Mesodermal cell (in vitro differentiated cells): Measurements from ENCODE around the gene GNG12.
A peak's percentile ranks its signal among the peaks of the same experiment; 100 is the strongest.
"Not testable (repeated sequence)": the region's sequence is repeated elsewhere in the genome, so short reads cannot be mapped to it uniquely, and the experiment has no call there.

Experiments
- H3K27ac ChIP-seq: 2 replicates; pipeline ENCODE4 v1.7.0; 2013; ENCODE audit warnings: mild to moderate bottlenecking, low read depth, low read length, moderate library complexity; ENCODE audit not compliant: severe bottlenecking
- H3K36me3 ChIP-seq: 2 replicates; pipeline ENCODE4 v1.7.1; 2013; ENCODE audit warnings: mild to moderate bottlenecking, low read length, moderate library complexity; ENCODE audit not compliant: control insufficient read depth, insufficient read depth
- H3K4me1 ChIP-seq: one replicate; pipeline ENCODE4 v1.7.1; 2013; ENCODE audit warnings: mild to moderate bottlenecking, low read length; ENCODE audit not compliant: insufficient read depth, control insufficient read depth, poor library complexity, severe bottlenecking
- H3K4me3 ChIP-seq: 2 replicates; pipeline ENCODE4 v1.7.0; 2013; ENCODE audit warnings: low read length, control low read depth, mild to moderate bottlenecking; ENCODE audit not compliant: insufficient read depth, poor library complexity, severe bottlenecking; ENCODE audit errors: extremely low read depth
- H3K9me3 ChIP-seq: 2 replicates; pipeline ENCODE4 v1.7.1; 2013; ENCODE audit warnings: mild to moderate bottlenecking, low read length, moderate library complexity; ENCODE audit not compliant: control insufficient read depth
- WGBS, 2 experiments: methylation state at CpG; one replicate each; pipeline ENCODE4 v1.1.5; 2013; ENCODE audit warnings: missing lambda C conversion rate in 2 of 2; ENCODE audit not compliant: insufficient coverage in 2 of 2; 5-methylcytosine and 5-hydroxymethylcytosine counted together

Gene GNG12

GRCh38 chr1:67733681-67734322 lies 99.5 kb downstream of the GNG12 start:
- H3K4me3 ChIP-seq, result no peak overlapping the region
- WGBS, 2 experiments, result 63 to 78% methylated on average over 1 to 4 of the region's 4 CpGs
- H3K9me3 ChIP-seq, result no peaks in the 10 kb centered on the region
- peaks cover 23% of the 10 kb centered on the region for H3K4me1 ChIP-seq
- H3K36me3 ChIP-seq, result no peaks in the 10 kb centered on the region
- peak overlapping the region; percentile 14 for H3K27ac ChIP-seq

- H3K4me3 ChIP-seq, result no peak overlapping the region
- no peaks in the 10 kb centered on the region for H3K9me3 ChIP-seq
- no peak overlapping the region for H3K27ac ChIP-seq
- no peaks in the 10 kb centered on the region for H3K36me3 ChIP-seq
- WGBS, 2 experiments, result 90 to 93% methylated on average over 5 to 6 of the region's 6 CpGs
- H3K4me1 ChIP-seq, result peaks cover 22% of the 10 kb centered on the region
Measured at GRCh38 chr1:67732750-67733151, 100.5 kb downstream of the GNG12 start.

GRCh38 chr1:67731322-67731721 lies 101.9 kb downstream of the GNG12 start:
- Histone ChIP-seq H3K36me3 (peaks cover 2% of the 10 kb centered on the region), H3K4me1 (peaks cover 11% of the 10 kb centered on the region), H3K9me3 (no peaks in the 10 kb centered on the region), H3K27ac (no peak overlapping the region), H3K4me3 (no peak overlapping the region)
- WGBS, 2 experiments, result 82 to 88% methylated on average over 2 of the region's 2 CpGs

GRCh38 chr1:67730312-67730711 lies 103.0 kb downstream of the GNG12 start:
- H3K4me3 ChIP-seq, H3K4me1 ChIP-seq, H3K9me3 ChIP-seq, H3K27ac ChIP-seq, H3K36me3 ChIP-seq: not testable (repeated sequence)
- WGBS, 2 experiments, result 90 to 97% methylated on average over 3 of the region's 9 CpGs

- Histone ChIP-seq H3K9me3 (no peaks in the 10 kb centered on the region), H3K27ac (no peak overlapping the region), H3K4me1 (peaks cover 8% of the 10 kb centered on the region), H3K4me3 (no peak overlapping the region), H3K36me3 (peaks cover 6% of the 10 kb centered on the region)
- WGBS, 2 experiments, result 83% methylated on average over 1 of the region's 2 CpGs; no CpG with 5 or more reads in 1 of the 2 experiments
Measured at GRCh38 chr1:67729872-67730271, 103.4 kb downstream of the GNG12 start.

GRCh38 chr1:67726224-67726623 lies 107.0 kb downstream of the GNG12 start:
- Histone ChIP-seq H3K9me3 (no peaks in the 10 kb centered on the region), H3K4me1 (peaks cover 17% of the 10 kb centered on the region), H3K4me3 (no peak overlapping the region), H3K36me3 (peaks cover 6% of the 10 kb centered on the region), H3K27ac (no peak overlapping the region)

- Histone ChIP-seq H3K36me3 (peaks cover 6% of the 10 kb centered on the region), H3K4me3 (no peak overlapping the region), H3K27ac (no peak overlapping the region), H3K4me1 (peaks cover 20% of the 10 kb centered on the region), H3K9me3 (no peaks in the 10 kb centered on the region)
- WGBS, 2 experiments, result 88 to 100% methylated on average over 1 to 2 of the region's 3 CpGs
Measured at GRCh38 chr1:67724928-67725560, 108.2 kb downstream of the GNG12 start.

GRCh38 chr1:67723620-67724019 lies 109.6 kb downstream of the GNG12 start:
- WGBS, 2 experiments, result 60 to 67% methylated on average over 1 of the region's 2 CpGs
- H3K36me3 ChIP-seq, result peaks cover 6% of the 10 kb centered on the region
- H3K9me3 ChIP-seq, result no peaks in the 10 kb centered on the region
- H3K4me1 ChIP-seq, result peaks cover 20% of the 10 kb centered on the region
- no peak overlapping the region for H3K27ac ChIP-seq
- H3K4me3 ChIP-seq, result no peak overlapping the region

- Histone ChIP-seq H3K9me3 (no peaks in the 10 kb centered on the region), H3K36me3 (peaks cover 6% of the 10 kb centered on the region), H3K4me3 (no peak overlapping the region), H3K4me1 (peaks cover 20% of the 10 kb centered on the region), H3K27ac (no peak overlapping the region)
- no CpG with 5 or more reads among the region's 1 CpG for WGBS, 2 experiments
Measured at GRCh38 chr1:67723126-67723525, 110.1 kb downstream of the GNG12 start.

- Histone ChIP-seq H3K9me3 (no peaks in the 10 kb centered on the region), H3K4me3 (no peak overlapping the region), H3K27ac (no peak overlapping the region), H3K4me1 (peaks cover 20% of the 10 kb centered on the region), H3K36me3 (peaks cover 6% of the 10 kb centered on the region)
- WGBS, 2 experiments, result 92 to 94% methylated on average over 4 of the region's 4 CpGs
Measured at GRCh38 chr1:67722292-67722944, 110.8 kb downstream of the GNG12 start.
